GM13977 (cell line): ENCODE results near the gene TCF19.
"Not testable (repeated sequence)": the region's sequence is repeated elsewhere in the genome, so short reads cannot be mapped to it uniquely, and the experiment has no call there.

Source experiments
- DNase-seq: peaks from one replicate; pipeline ENCODE4 v3.0.0; 2012; ENCODE audit warnings: low spot score
- CTCF ChIP-seq: IDR thresholded peaks from 2 replicates; pipeline ENCODE4 v1.5.1; 2012; ENCODE audit warnings: mild to moderate bottlenecking, control low read depth; ENCODE audit not compliant: insufficient read depth; ENCODE audit errors: extremely low read depth, missing control alignments
- in situ Hi-C: fragments of 300-500 bp; cut with MboI; formaldehyde crosslinking; loops from one replicate; pipeline ENCODE4 v1.12.0; 2022; ENCODE audit warnings: low sequenced_read_pairs, low pct_unique_long_range_greater_than_20kb, mixed read lengths, inconsistent platforms; ENCODE audit not compliant: unreplicated experiment

TCF19 gene

GRCh38 chr6:31169123-31169857, 10.9 kb downstream of the TCF19 start:
- in situ Hi-C loops = no loop called here
- no peak for TF ChIP-seq CTCF

GRCh38 chr6:31169858-31170599, 11.6 kb downstream of the TCF19 start:
- not testable (repeated sequence) for DNase-seq

More at GRCh38 chr6:31169123-31169857, 10.9 kb downstream of the TCF19 start:
- DNase-seq = no peak

GRCh38 chr6:31170600-31170881, 12.2 kb downstream of the TCF19 start, which contains the start of gene POU5F1:
POU5F1 (minus strand) TSS chr6:31170682; CDS start chr6:31170620, 62 bp downstream.
- in situ Hi-C loops = no loop called here
- no peak for DNase-seq
- no peak for TF ChIP-seq CTCF

More at GRCh38 chr6:31169858-31170599, 11.6 kb downstream of the TCF19 start:
- in situ Hi-C loops = not testable (repeated sequence)

GRCh38 chr6:31170987-31171671, 12.7 kb downstream of the TCF19 start:
- in situ Hi-C loops = no loop called here
- DNase-seq = no peak
- TF ChIP-seq CTCF = no peak

GRCh38 chr6:31171931-31172905, 13.8 kb downstream of the TCF19 start:
- DNase-seq = no peak
- TF ChIP-seq CTCF = no peak
- in situ Hi-C loops = no loop called here

- no peak for TF ChIP-seq CTCF
- DNase-seq = no peak
- in situ Hi-C loops = no loop called here
Observed at GRCh38 chr6:31172973-31173384, 14.6 kb downstream of the TCF19 start.
